ENCODE results near the gene TIMD4.

- TF ChIP-seq L3MBTL2 (conservative IDR thresholded peaks at IDR 0.05) (no peak), NFRKB (IDR thresholded peaks at IDR 0.05) (no peak), FOXM1 (IDR thresholded peaks at IDR 0.05; ENCODE audit: borderline replicate concordance) (no peak), SP1 (IDR thresholded peaks at IDR 0.05) (no peak), FOXA1 (IDR thresholded peaks at IDR 0.05) (no peak), ELF4 (IDR thresholded peaks at IDR 0.05) (no peak), TARDBP (IDR thresholded peaks at IDR 0.05) (no peak), FOXK2 (IDR thresholded peaks at IDR 0.05) (no peak), ZNF384 (IDR thresholded peaks at IDR 0.05) (no peak), LEF1 (IDR thresholded peaks at IDR 0.05; ENCODE audit: borderline replicate concordance) (no peak), HDGF (IDR thresholded peaks at IDR 0.05; ENCODE audit: borderline replicate concordance) (no peak), PKNOX1 (IDR thresholded peaks at IDR 0.05) (no peak), BHLHE40 (IDR thresholded peaks at IDR 0.05; ENCODE audit: borderline replicate concordance) (no peak)
These were observed at the start of gene TIMD4 for GRCh38 chr5:156963125-156963524.
